Parathyroid adenoma (tissue), 2 donors: ENCODE results near the gene RCAN1.

Experiments used
- H2AFZ ChIP-seq: fragments of 300-600 bp; sonication (generic); one replicate; pipeline ENCODE4 v1.7.0; 2017; ENCODE audit warnings: antibody characterized with exemption, mild to moderate bottlenecking
- H3K27ac ChIP-seq: fragments of 300-600 bp; sonication (generic); one replicate; pipeline ENCODE4 v1.7.0; 2017
- H3K27me3 ChIP-seq: fragments of 300-600 bp; sonication (generic); one replicate; pipeline ENCODE4 v1.7.0; 2017; ENCODE audit warnings: low read length; ENCODE audit not compliant: control insufficient read depth, insufficient read depth
- H3K36me3 ChIP-seq: fragments of 300-600 bp; sonication (generic); one replicate; pipeline ENCODE4 v1.7.0; 2017; ENCODE audit warnings: low read length; ENCODE audit not compliant: control insufficient read depth, insufficient read depth
- H3K4me1 ChIP-seq: fragments of 300-600 bp; sonication (generic); one replicate; pipeline ENCODE4 v1.7.0; 2017; ENCODE audit warnings: control low read depth
- H3K4me2 ChIP-seq: fragments of 300-600 bp; sonication (generic); one replicate; pipeline ENCODE4 v1.7.0; 2017; ENCODE audit warnings: low read length
- H3K4me3 ChIP-seq: fragments of 300-600 bp; sonication (generic); one replicate; pipeline ENCODE4 v1.7.0; 2017; ENCODE audit warnings: low read depth, low read length
- H3K79me2 ChIP-seq: fragments of 300-600 bp; sonication (generic); one replicate; pipeline ENCODE4 v1.7.0; 2017; ENCODE audit warnings: control low read depth
- H3K9ac ChIP-seq: fragments of 300-600 bp; sonication (generic); one replicate; pipeline ENCODE4 v1.7.0; 2017; ENCODE audit warnings: mild to moderate bottlenecking
- H3K9me3 ChIP-seq: fragments of 300-600 bp; sonication (generic); one replicate; pipeline ENCODE4 v1.7.0; 2017; ENCODE audit warnings: low read length; ENCODE audit not compliant: control insufficient read depth
- TF ChIP-seq, protein P1 (sequence below): fragments of 300-600 bp; sonication (generic); IDR thresholded peaks from one replicate; pipeline ENCODE4 v1.7.0; 2017; ENCODE audit warnings: antibody characterized with exemption, mild to moderate bottlenecking
- donor health status: primary hyperparathyroidism.

Gene RCAN1

DNA sequence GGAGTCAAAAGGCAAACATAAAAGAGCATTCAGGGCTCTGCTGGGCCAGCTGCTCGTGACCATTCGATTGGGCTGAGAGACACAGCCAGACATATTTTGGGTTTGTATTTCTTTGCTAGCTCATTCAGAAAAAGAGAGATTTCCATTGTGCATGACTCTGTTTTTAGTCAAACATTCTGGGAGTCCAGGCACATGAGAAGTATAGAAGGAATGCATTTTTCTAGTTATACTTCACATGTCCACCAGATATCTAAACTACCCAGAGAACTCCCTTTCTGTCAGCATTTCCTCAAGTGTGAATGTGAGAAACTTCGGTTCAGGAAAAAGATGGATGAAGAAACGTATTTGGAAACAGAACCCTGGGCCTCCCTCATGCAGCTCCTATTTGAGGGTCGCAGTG, 96.6 kb downstream of the RCAN1 start:
- Histone ChIP-seq H3K79me2 (no peaks in the 10 kb centered on the region), H3K4me3 (peak overlapping the region; percentile 58), H3K4me2 (peak overlapping the region; percentile 54), H3K4me1 (peaks cover 59% of the 10 kb centered on the region), H3K9ac (peak overlapping the region; percentile 43), H3K36me3 (no peaks in the 10 kb centered on the region), H3K27me3 (no peaks in the 10 kb centered on the region), H2AFZ (no peak overlapping the region), H3K27ac (peak overlapping the region; percentile 100), H3K9me3 (no peaks in the 10 kb centered on the region)
- TF ChIP-seq, protein P1, sequence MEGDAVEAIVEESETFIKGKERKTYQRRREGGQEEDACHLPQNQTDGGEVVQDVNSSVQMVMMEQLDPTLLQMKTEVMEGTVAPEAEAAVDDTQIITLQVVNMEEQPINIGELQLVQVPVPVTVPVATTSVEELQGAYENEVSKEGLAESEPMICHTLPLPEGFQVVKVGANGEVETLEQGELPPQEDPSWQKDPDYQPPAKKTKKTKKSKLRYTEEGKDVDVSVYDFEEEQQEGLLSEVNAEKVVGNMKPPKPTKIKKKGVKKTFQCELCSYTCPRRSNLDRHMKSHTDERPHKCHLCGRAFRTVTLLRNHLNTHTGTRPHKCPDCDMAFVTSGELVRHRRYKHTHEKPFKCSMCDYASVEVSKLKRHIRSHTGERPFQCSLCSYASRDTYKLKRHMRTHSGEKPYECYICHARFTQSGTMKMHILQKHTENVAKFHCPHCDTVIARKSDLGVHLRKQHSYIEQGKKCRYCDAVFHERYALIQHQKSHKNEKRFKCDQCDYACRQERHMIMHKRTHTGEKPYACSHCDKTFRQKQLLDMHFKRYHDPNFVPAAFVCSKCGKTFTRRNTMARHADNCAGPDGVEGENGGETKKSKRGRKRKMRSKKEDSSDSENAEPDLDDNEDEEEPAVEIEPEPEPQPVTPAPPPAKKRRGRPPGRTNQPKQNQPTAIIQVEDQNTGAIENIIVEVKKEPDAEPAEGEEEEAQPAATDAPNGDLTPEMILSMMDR, result no peak

DNA sequence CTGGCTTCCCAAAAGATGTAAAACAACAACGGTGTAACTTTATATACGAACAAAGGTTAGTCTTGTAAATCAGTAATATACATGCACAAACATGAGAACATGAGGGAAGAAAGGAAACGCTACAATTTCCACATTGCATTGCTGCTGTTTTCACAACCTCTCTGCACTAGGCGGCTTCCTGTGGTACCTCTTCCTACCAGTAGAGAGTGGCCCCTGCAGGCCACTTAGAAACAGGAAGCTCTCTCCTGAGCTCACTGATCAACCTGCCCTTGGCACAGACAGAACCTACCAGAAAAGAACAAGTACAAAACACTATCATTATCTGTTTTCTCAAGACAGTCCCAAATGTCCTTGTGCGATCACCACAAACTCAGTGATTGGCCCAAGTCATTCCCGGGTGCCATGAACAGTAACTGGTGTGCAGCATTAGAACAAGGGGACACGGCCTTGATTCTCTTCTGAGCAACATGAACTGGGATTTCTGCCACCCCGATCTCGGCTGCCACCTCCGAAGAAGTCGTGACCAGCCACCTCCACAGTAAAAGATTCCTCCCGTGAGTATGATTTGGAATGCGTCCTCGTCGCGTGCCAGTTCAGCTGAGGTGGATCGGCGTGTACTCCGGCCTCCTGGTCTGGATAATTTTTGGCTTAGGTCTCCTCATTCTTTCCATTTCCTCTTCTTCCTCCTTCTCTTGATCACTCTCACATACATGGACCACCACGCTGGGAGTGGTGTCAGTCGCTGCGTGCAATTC, 97.2 kb downstream of the RCAN1 start:
- Histone ChIP-seq H2AFZ (no peak overlapping the region), H3K27me3 (no peaks in the 10 kb centered on the region), H3K27ac (peak overlapping the region; percentile 100), H3K9ac (no peak overlapping the region), H3K36me3 (no peaks in the 10 kb centered on the region), H3K9me3 (no peaks in the 10 kb centered on the region), H3K4me3 (peak overlapping the region; percentile 58), H3K4me2 (peak overlapping the region; percentile 19), H3K4me1 (peaks cover 62% of the 10 kb centered on the region), H3K79me2 (no peaks in the 10 kb centered on the region)
- TF ChIP-seq, protein P1, result no peak

DNA sequence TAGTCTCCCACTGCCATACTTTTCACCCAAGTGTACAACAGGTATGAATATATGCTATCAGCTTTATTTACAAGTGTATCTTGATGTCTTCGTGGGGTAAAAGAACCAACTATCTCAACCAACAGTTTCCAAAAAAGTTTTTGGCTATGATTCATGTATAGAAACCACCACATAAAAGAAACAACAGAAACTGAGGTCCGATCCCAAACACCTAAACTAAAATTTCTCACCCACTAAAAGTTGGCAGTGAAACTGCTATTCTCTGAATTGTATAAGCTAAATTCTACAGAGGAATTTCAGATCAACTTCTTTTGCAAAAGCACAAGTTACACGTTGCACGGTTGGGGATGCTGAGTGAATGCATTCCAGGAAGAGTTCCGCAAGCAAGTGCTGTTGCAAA, 97.9 kb downstream of the RCAN1 start:
- no peaks in the 10 kb centered on the region for H3K9me3 ChIP-seq
- H2AFZ ChIP-seq, result no peak overlapping the region
- no peak overlapping the region for H3K9ac ChIP-seq
- peak overlapping the region; percentile 19 for H3K4me2 ChIP-seq
- no peaks in the 10 kb centered on the region for H3K27me3 ChIP-seq
- TF ChIP-seq, protein P1, result no peak
- H3K4me1 ChIP-seq, result peaks cover 64% of the 10 kb centered on the region
- H3K27ac ChIP-seq, result peak overlapping the region; percentile 100
- no peaks in the 10 kb centered on the region for H3K36me3 ChIP-seq
- H3K4me3 ChIP-seq, result peak overlapping the region; percentile 58
- no peaks in the 10 kb centered on the region for H3K79me2 ChIP-seq

DNA sequence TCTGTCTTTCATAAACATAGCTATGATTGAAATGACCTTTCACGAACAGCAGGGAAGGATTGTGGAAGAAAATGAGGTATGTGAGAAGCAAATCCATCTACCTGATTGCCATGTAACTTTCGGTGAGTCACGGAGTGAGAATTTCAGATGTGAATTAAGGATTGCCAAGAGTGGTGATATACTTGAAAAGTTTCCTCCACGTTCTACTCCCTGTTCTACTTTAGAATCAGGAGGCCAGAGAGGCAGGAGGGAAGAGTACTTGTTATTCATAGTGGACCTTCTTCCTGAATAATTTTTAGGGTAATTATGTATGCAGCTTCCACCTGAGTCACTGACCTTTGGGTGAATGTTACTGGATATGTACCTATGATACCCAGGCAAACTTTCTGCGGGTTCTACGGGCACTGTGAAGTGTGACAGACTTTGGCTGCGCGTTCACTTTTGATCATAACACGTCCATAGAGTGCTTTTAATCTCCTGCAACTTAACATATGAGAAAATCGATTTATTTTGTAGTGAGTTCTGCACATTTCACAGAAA, 100.3 kb downstream of the RCAN1 start:
- H3K79me2 ChIP-seq, result peaks cover 5% of the 10 kb centered on the region
- peak overlapping the region; percentile 100 for H3K27ac ChIP-seq
- H3K4me1 ChIP-seq, result peaks cover 52% of the 10 kb centered on the region
- H3K4me3 ChIP-seq, result peak overlapping the region; percentile 17
- H2AFZ ChIP-seq, result no peak overlapping the region
- H3K36me3 ChIP-seq, result no peaks in the 10 kb centered on the region
- no peak overlapping the region for H3K9ac ChIP-seq
- no peaks in the 10 kb centered on the region for H3K9me3 ChIP-seq
- no peaks in the 10 kb centered on the region for H3K27me3 ChIP-seq
- peak overlapping the region; percentile 42 for H3K4me2 ChIP-seq
- TF ChIP-seq, protein P1, result no peak
